ENCODE results near the gene RAB11FIP2. TPM values are rescaled to one million over a fixed set of nuclear protein-coding genes. Genes with fewer than 3 reads are reported as not detected.

RAB11FIP2 gene
- total and polyA plus RNA-seq, 7 donors: 1.4 to 166 (median 40.3) TPM

DNA sequence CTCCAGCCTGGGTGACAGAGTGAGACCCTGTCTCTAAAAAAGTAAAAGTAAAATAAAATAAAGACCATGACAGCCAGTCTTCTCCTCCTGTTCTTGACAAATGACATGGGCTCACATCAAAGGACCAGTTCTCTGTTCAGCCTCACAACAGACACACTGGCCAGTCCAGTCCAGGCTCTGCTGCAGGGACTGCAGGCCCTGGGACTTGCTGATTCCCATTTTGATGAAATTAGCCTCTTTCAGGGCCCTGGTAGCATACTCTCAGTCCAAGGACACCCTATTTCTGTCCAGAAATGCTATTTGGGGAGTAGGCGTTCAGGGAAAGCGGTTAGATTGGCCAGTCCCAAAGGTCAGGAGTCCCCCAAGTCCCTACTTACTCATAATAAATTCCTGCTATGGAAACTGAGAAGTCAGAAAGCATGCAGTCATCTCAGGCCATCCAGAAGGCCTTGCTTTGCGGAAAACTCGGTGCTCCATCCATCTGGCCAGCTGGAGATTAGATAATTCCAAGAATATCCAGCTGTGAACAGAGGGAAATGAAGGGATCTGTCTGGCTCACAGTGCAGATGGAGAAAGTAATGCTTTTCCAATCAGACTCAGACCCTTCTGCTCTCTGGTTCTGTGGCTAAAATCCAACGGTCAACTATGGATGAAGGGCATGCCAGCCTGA, 74.4 kb downstream of the RAB11FIP2 start:
- no peak overlapping the region for H3K27ac ChIP-seq
- H3K9me3 ChIP-seq: no peaks in the 10 kb centered on the region
- H3K36me3 ChIP-seq: no peaks in the 10 kb centered on the region
- intact Hi-C loops (cut with DNase I): no loop called here
- DNase-seq: no peak
- H3K4me3 ChIP-seq: no peak overlapping the region
- TF ChIP-seq EP300 (IDR thresholded peaks at IDR 0.05): no peak
- TF ChIP-seq POLR2AphosphoS5 (IDR thresholded peaks at IDR 0.05): no peak
- TF ChIP-seq POLR2A (IDR thresholded peaks at IDR 0.05): no peak
- TF ChIP-seq, protein P1, sequence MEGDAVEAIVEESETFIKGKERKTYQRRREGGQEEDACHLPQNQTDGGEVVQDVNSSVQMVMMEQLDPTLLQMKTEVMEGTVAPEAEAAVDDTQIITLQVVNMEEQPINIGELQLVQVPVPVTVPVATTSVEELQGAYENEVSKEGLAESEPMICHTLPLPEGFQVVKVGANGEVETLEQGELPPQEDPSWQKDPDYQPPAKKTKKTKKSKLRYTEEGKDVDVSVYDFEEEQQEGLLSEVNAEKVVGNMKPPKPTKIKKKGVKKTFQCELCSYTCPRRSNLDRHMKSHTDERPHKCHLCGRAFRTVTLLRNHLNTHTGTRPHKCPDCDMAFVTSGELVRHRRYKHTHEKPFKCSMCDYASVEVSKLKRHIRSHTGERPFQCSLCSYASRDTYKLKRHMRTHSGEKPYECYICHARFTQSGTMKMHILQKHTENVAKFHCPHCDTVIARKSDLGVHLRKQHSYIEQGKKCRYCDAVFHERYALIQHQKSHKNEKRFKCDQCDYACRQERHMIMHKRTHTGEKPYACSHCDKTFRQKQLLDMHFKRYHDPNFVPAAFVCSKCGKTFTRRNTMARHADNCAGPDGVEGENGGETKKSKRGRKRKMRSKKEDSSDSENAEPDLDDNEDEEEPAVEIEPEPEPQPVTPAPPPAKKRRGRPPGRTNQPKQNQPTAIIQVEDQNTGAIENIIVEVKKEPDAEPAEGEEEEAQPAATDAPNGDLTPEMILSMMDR (IDR thresholded peaks at IDR 0.05): no peak
- H3K27me3 ChIP-seq: no peaks in the 10 kb centered on the region
- WGBS, 2 donors: 77 to 81% methylated on average over 5 of the region's 5 CpGs
- no peaks in the 10 kb centered on the region for H3K4me1 ChIP-seq

DNA sequence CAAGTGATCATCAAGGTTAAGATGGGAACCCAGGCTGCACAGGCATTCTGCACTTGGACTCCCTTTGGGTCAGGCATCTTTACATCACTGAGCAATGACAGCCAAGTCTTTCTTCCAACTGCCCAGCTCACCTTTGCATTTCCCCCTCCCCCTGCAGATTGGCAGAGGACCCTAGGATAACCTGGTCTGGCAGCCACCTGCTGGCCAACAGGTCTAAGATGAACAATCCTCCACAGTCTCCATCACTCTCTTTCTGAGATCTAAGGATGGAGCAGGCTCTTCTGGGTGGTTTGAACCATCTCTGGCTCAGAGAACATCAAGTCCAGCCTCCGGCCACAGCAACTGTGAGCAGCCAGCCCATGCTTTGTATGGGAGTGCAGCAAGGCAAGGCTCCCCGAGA, 75.8 kb downstream of the RAB11FIP2 start:
- Histone ChIP-seq H3K9me3 (no peaks in the 10 kb centered on the region), H3K4me1 (no peaks in the 10 kb centered on the region), H3K36me3 (no peaks in the 10 kb centered on the region), H3K27ac (no peak overlapping the region), H3K4me3 (no peak overlapping the region), H3K27me3 (no peaks in the 10 kb centered on the region)
- intact Hi-C loops (cut with DNase I): no loop called here
- DNase-seq: no peak
- 95 to 96% methylated on average over 2 of the region's 2 CpGs for WGBS, 2 donors
- TF ChIP-seq EP300 (IDR thresholded peaks at IDR 0.05) (no peak), POLR2A (IDR thresholded peaks at IDR 0.05) (no peak)

DNA sequence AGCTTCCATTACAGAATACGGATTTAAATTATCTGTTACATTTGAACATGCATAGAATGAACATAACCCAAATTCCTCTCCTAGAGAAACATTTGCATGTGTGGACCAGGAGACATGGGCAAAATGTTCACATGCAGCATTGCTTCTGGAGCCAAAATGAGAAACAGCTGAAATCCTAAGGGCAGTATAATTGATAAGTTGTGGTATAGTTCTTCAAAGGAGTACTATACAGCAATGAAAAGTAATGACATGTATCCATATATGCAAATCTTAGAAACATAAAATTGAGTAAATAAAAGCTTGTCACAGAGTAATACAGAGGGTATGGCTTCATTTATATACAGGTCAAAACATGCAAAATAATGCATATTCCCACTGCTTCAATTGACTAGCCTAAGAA, 77.1 kb downstream of the RAB11FIP2 start:
- H3K4me1 ChIP-seq: no peaks in the 10 kb centered on the region
- intact Hi-C loops (cut with DNase I): no loop called here
- 88 to 95% methylated on average over 1 of the region's 1 CpG for WGBS, 2 donors

DNA sequence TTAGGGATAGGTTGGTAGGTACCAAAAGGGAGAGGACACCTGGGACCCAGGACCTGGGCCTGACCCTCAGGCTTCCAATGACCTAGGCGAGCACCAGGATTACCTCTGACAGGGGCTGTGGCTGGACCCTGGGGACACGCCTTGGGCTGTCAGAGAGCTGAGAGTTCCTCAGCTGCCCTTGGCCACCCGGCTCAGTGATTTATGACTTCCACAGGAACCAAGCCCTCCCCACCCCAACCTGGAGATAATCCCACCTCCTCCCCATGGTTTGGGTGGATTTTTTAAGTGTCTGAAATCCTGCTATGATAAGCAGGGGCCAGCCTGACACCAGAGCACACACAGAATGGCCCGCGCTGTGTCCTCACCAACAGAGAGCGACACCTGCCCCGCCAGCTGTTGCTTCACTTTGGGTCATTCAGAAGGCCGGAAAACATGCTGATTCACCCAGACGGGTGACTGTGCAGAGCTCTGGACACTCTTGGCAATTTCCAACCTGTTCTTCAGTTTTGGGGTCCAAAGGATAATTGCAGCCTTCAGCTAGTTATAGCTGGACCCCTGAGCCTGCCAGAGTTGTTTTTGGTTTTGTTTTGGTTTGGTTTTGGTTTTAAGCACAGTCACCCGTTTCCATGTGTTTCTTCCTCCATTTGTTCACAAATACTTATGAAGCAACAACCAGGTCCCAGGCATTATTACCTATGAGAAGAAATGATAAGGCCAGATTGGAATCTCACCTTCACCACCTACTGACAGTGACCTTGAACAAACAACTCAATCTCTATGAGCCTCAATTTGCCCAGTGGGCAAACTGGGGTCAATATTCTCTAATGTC, 78.2 kb downstream of the RAB11FIP2 start:
- TF ChIP-seq POLR2A (IDR thresholded peaks at IDR 0.05) (no peak), EP300 (IDR thresholded peaks at IDR 0.05) (no peak), POLR2AphosphoS5 (IDR thresholded peaks at IDR 0.05) (no peak)
- TF ChIP-seq, protein P1 (IDR thresholded peaks at IDR 0.05): no peak
- Histone ChIP-seq H3K27me3 (no peaks in the 10 kb centered on the region), H3K36me3 (no peaks in the 10 kb centered on the region), H3K4me1 (no peaks in the 10 kb centered on the region), H3K4me3 (no peak overlapping the region), H3K9me3 (no peaks in the 10 kb centered on the region), H3K27ac (no peak overlapping the region)
- DNase-seq: no peak
- WGBS, 2 donors: 78 to 85% methylated on average over 10 of the region's 10 CpGs
- intact Hi-C loops (cut with DNase I): no loop called here

More for the DNA sequence above, 77.1 kb downstream of the RAB11FIP2 start:
- DNase-seq: no peak
- Histone ChIP-seq H3K27me3 (no peaks in the 10 kb centered on the region), H3K9me3 (no peaks in the 10 kb centered on the region), H3K36me3 (no peaks in the 10 kb centered on the region), H3K4me3 (no peak overlapping the region), H3K27ac (no peak overlapping the region)
- TF ChIP-seq, protein P1 (IDR thresholded peaks at IDR 0.05): no peak
- no peak for TF ChIP-seq POLR2AphosphoS5 (IDR thresholded peaks at IDR 0.05)
- TF ChIP-seq EP300 (IDR thresholded peaks at IDR 0.05): no peak
- no peak for TF ChIP-seq POLR2A (IDR thresholded peaks at IDR 0.05)

DNA sequence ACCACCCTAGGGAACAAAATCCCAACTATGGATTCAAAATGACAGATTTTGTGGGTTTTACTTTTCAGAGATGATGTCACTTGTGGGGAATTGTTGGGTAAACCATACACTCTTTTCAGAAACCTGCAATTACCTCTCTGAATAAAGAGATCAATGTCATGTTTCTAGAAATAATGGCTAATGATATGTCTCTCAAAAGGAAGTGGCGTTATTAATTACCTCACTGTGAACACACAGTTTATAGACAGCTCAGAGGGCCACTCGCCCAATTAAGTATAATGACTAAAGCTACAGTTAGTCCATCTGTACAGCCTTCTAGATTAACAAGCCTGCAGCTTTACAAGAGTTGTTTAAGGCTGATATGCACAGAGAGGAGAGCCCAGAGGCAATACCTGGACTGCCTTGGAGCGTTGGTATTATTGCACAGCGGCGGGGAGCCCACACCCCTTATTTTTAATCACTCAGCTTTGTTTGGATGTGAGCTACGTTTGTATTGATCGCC, 79.5 kb downstream of the RAB11FIP2 start:
- DNase-seq: no peak
- H3K27me3 ChIP-seq: no peaks in the 10 kb centered on the region
- no peaks in the 10 kb centered on the region for H3K9me3 ChIP-seq
- intact Hi-C loops (cut with DNase I): no loop called here
- no peaks in the 10 kb centered on the region for H3K4me1 ChIP-seq
- H3K27ac ChIP-seq: no peak overlapping the region
- 73 to 79% methylated on average over 7 of the region's 7 CpGs for WGBS, 2 donors
- TF ChIP-seq EP300 (IDR thresholded peaks at IDR 0.05) (no peak), POLR2A (IDR thresholded peaks at IDR 0.05) (no peak)
- no peaks in the 10 kb centered on the region for H3K36me3 ChIP-seq
- H3K4me3 ChIP-seq: no peak overlapping the region
